Measurements from ENCODE around the gene CCR1. TPM values are rescaled to one million over a fixed set of nuclear protein-coding genes. Genes with fewer than 3 reads are reported as not detected.
"Not testable (repeated sequence)": the region's sequence is repeated elsewhere in the genome, so short reads cannot be mapped to it uniquely, and the experiment has no call there.

The CCR1 gene
- polyA plus RNA-seq, 1 of the 3 experiments (the other 2 are of a cell fraction): not detected

DNA sequence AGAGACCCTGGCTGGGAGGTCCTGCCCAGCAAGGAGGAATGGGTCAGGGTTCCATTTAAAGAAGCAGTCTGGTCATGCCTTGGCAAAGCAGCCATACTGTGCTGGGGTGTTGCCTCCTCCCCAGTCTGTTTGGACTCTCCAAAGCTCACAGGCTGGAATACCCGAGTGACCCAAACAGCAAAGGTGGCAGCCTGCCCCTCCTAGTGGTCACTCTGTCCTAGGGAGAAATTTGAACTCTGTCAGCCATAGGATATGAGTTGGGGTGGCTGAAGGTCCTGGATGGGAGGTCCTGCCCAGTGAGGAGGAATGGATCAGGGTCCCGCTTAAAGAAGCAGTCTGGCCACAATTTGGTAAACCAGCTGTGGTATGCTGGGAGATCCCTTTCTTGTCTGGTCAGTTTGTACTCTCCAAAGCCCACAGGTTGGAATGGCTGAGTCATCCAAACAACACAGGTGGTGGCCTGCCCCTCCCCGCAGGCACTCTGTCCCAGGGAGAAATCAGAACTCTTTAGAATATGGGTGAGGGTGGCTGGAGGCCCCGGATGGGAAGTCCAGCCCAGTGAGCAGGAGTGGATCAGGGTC is 45.0 kb downstream of the CCR1 start:
- Histone ChIP-seq H3K36me3 (replicated peaks in 1 of 2; ENCODE audit: control insufficient read depth in 1 of 2, insufficient read depth in 2 of 2, low read length in 1 of 2) (no peaks in the 10 kb centered on the region), H3K4me3 (ENCODE audit: low read depth in 2 of 2, low read length in 1 of 2) (no peak overlapping the region), H3K9me2 (no peaks in the 10 kb centered on the region), H3K4me2 (no peak overlapping the region), H3K9ac (no peak overlapping the region), H3K27ac (ENCODE audit: low read depth in 2 of 2, low read length in 1 of 2) (no peak overlapping the region), H3K79me2 (ENCODE audit: insufficient read depth) (no peaks in the 10 kb centered on the region), H3K27me3 (ENCODE audit: insufficient read depth) (no peaks in the 10 kb centered on the region), H3F3A (replicated peaks; ENCODE audit: insufficient read depth) (no peaks in the 10 kb centered on the region), H4K20me1 (ENCODE audit: insufficient read depth) (no peaks in the 10 kb centered on the region), H2AFZ (ENCODE audit: low read depth) (no peak overlapping the region), H3K9me3 (no peaks in the 10 kb centered on the region), H3K4me1 (ENCODE audit: control insufficient read depth in 1 of 2, insufficient read depth in 2 of 2, low read depth in 1 of 2, low read length in 1 of 2) (no peaks in the 10 kb centered on the region)
- no peak for DNase-seq
- WGBS (ENCODE audit: low lambda C conversion rate): 13% methylated on average over 3 of the region's 4 CpGs
- ChIA-PET POLR2A (no interaction called here), CTCF (interaction anchor here (0.9 kb wide), 1 partner anchor 85 kb away, joined by 4 read pairs; no protein-coding TSS in a partner anchor)
- TF ChIP-seq USF2 (IDR thresholded peaks at IDR 0.05; ENCODE audit: borderline replicate concordance, low read depth, low read length) (no peak), TCF12 (IDR thresholded peaks at IDR 0.05) (no peak), RAD21 (IDR thresholded peaks at IDR 0.05; ENCODE audit: low read length) (no peak), TAF1 (IDR thresholded peaks at IDR 0.05; ENCODE audit: borderline replicate concordance, low read depth, low read length) (no peak), YY1 (IDR thresholded peaks at IDR 0.05; ENCODE audit: low read depth) (no peak), RCOR1 (IDR thresholded peaks at IDR 0.05; ENCODE audit: low read length) (no peak), PBX3 (IDR thresholded peaks at IDR 0.05) (no peak)

DNA sequence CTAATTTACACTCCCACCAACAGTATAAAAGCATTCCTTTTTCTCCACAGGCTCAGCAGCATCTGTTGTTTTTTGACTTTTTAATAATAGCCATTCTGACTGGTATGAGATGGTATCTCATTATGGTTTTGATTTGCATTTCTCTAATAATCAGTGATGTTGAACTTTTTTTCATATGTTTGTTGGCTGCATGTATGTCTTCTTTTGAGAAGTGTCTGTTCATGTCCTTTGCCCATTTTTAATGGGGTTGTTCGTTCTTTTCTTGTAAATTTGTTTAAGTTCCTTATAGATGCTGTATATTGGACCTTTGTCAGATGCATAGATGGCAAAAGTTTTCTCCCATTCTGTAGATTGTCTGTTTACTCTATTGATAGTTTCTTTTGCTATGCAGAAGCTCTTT is 50.4 kb downstream of the CCR1 start:
- H3K9ac ChIP-seq; H3K4me2 ChIP-seq; CTCF ChIA-PET; H3K27ac ChIP-seq (ENCODE audit: low read depth in 2 of 2, low read length in 1 of 2); H3K9me3 ChIP-seq; DNase-seq; H2AFZ ChIP-seq (ENCODE audit: low read depth); POLR2A ChIA-PET; H4K20me1 ChIP-seq (ENCODE audit: insufficient read depth); H3K79me2 ChIP-seq (ENCODE audit: insufficient read depth); H3K36me3 ChIP-seq (replicated peaks in 1 of 2; ENCODE audit: control insufficient read depth in 1 of 2, insufficient read depth in 2 of 2, low read length in 1 of 2); H3F3A ChIP-seq (replicated peaks; ENCODE audit: insufficient read depth); H3K4me3 ChIP-seq (ENCODE audit: low read depth in 2 of 2, low read length in 1 of 2); H3K27me3 ChIP-seq (ENCODE audit: insufficient read depth); H3K4me1 ChIP-seq (ENCODE audit: control insufficient read depth in 1 of 2, insufficient read depth in 2 of 2, low read depth in 1 of 2, low read length in 1 of 2); H3K9me2 ChIP-seq: not testable (repeated sequence)
- 0% methylated on average over 1 of the region's 1 CpG for WGBS (ENCODE audit: low lambda C conversion rate)

DNA sequence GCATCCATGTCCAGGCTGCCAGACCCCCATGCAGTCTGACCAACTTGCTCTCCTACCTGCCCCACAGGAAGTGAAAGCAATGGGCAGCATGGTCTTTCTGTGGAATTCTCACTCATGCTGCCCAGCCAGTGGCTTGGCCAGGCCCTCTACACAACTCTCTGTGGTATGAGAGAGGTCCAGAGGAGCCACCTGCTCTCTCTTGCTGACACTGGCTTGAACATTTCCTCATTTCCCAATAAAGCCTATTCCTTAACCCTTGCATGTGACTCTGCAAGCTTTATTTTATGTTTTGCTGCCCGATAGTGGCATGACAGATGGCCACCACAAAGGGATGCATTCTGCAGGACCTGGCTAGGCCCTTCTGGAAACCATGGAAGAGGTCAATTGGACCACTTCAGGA is 53.8 kb downstream of the CCR1 start:
- Histone ChIP-seq H3K4me3 (ENCODE audit: low read depth in 2 of 2, low read length in 1 of 2) (no peak overlapping the region), H4K20me1 (ENCODE audit: insufficient read depth) (no peaks in the 10 kb centered on the region), H3K4me2 (no peak overlapping the region), H3K27me3 (ENCODE audit: insufficient read depth) (no peaks in the 10 kb centered on the region), H2AFZ (ENCODE audit: low read depth) (no peak overlapping the region), H3F3A (replicated peaks; ENCODE audit: insufficient read depth) (no peaks in the 10 kb centered on the region), H3K36me3 (replicated peaks in 1 of 2; ENCODE audit: control insufficient read depth in 1 of 2, insufficient read depth in 2 of 2, low read length in 1 of 2) (no peaks in the 10 kb centered on the region), H3K9ac (no peak overlapping the region), H3K9me2 (no peaks in the 10 kb centered on the region), H3K79me2 (ENCODE audit: insufficient read depth) (no peaks in the 10 kb centered on the region), H3K27ac (ENCODE audit: low read depth in 2 of 2, low read length in 1 of 2) (no peak overlapping the region), H3K4me1 (ENCODE audit: control insufficient read depth in 1 of 2, insufficient read depth in 2 of 2, low read depth in 1 of 2, low read length in 1 of 2) (no peaks in the 10 kb centered on the region), H3K9me3 (no peaks in the 10 kb centered on the region)
- no peak for DNase-seq
- TF ChIP-seq MXI1 (IDR thresholded peaks at IDR 0.05; ENCODE audit: low read depth, low read length) (no peak), GATA2 (CRISPR knock-in tag; IDR thresholded peaks at IDR 0.05) (no peak), CTCF (IDR thresholded peaks at IDR 0.05) (no peak), CHD2 (IDR thresholded peaks at IDR 0.05; ENCODE audit: low read length, partially characterized antibody) (no peak), YY1 (IDR thresholded peaks at IDR 0.05; ENCODE audit: low read depth) (no peak), SMC3 (IDR thresholded peaks at IDR 0.05; ENCODE audit: low read depth, low read length) (no peak), TCF12 (IDR thresholded peaks at IDR 0.05) (no peak), RAD21 (IDR thresholded peaks at IDR 0.05; ENCODE audit: low read length) (no peak), JUND (IDR thresholded peaks at IDR 0.05) (no peak), MEF2A (IDR thresholded peaks at IDR 0.05; ENCODE audit: borderline replicate concordance, low read depth) (no peak)
- TF ChIP-seq, protein P1, sequence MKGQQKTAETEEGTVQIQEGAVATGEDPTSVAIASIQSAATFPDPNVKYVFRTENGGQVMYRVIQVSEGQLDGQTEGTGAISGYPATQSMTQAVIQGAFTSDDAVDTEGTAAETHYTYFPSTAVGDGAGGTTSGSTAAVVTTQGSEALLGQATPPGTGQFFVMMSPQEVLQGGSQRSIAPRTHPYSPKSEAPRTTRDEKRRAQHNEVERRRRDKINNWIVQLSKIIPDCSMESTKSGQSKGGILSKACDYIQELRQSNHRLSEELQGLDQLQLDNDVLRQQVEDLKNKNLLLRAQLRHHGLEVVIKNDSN (IDR thresholded peaks at IDR 0.05; ENCODE audit: borderline replicate concordance, low read depth): no peak
- ChIA-PET POLR2A (no interaction called here), CTCF (no interaction called here)
- 0% methylated on average over 1 of the region's 1 CpG for WGBS (ENCODE audit: low lambda C conversion rate)

Measured in SK-N-SH (cell line).